Measurements from ENCODE around the gene LHPP. TPM values are rescaled to one million over a fixed set of nuclear protein-coding genes. Genes with fewer than 3 reads are reported as not detected.

The LHPP gene
- total RNA-seq, 1 donor from 2014 or later: 7.6 TPM

- TF ChIP-seq CTCF (IDR thresholded peaks at IDR 0.05; ENCODE audit: borderline replicate concordance): peak; percentile 54
- intact Hi-C loops (cut with micrococcal nuclease): no loop called here
- Histone ChIP-seq H3K36me3 (no peaks in the 10 kb centered on the region), H3K4me1 (peaks cover 25% of the 10 kb centered on the region), H3K4me3 (no peak overlapping the region), H3K27me3 (ENCODE audit: low read depth) (no peaks in the 10 kb centered on the region), H3K9me3 (replicated peaks) (no peaks in the 10 kb centered on the region), H3K27ac (replicated peaks) (peak overlapping the region; percentile 42)
- no peak for DNase-seq
Measured at GRCh38 chr10:124565565-124566221, 104.1 kb downstream of the LHPP start.

- H3K4me1 ChIP-seq: peaks cover 19% of the 10 kb centered on the region
- no peaks in the 10 kb centered on the region for H3K27me3 ChIP-seq (ENCODE audit: low read depth)
- H3K36me3 ChIP-seq: no peaks in the 10 kb centered on the region
- H3K9me3 ChIP-seq (replicated peaks): no peaks in the 10 kb centered on the region
- H3K4me3 ChIP-seq: no peak overlapping the region
- TF ChIP-seq CTCF (IDR thresholded peaks at IDR 0.05; ENCODE audit: borderline replicate concordance): no peak
- no peak overlapping the region for H3K27ac ChIP-seq (replicated peaks)
- intact Hi-C loops (cut with micrococcal nuclease): no loop called here
- DNase-seq: no peak
Measured at GRCh38 chr10:124566222-124566888, 104.7 kb downstream of the LHPP start.

- no peak for TF ChIP-seq CTCF (IDR thresholded peaks at IDR 0.05; ENCODE audit: borderline replicate concordance)
- no peak overlapping the region for H3K27ac ChIP-seq (replicated peaks)
- no peaks in the 10 kb centered on the region for H3K27me3 ChIP-seq (ENCODE audit: low read depth)
- H3K9me3 ChIP-seq (replicated peaks): no peaks in the 10 kb centered on the region
- no peak for DNase-seq
- intact Hi-C loops (cut with micrococcal nuclease): no loop called here
- no peak overlapping the region for H3K4me3 ChIP-seq
- H3K4me1 ChIP-seq: peaks cover 15% of the 10 kb centered on the region
- no peaks in the 10 kb centered on the region for H3K36me3 ChIP-seq
Measured at GRCh38 chr10:124566981-124567835, 105.6 kb downstream of the LHPP start.

GRCh38 chr10:124568339-124568738 lies 106.7 kb downstream of the LHPP start:
- no peak for TF ChIP-seq CTCF (IDR thresholded peaks at IDR 0.05; ENCODE audit: borderline replicate concordance)
- Histone ChIP-seq H3K9me3 (replicated peaks) (no peaks in the 10 kb centered on the region), H3K36me3 (no peaks in the 10 kb centered on the region), H3K4me1 (peaks cover 15% of the 10 kb centered on the region), H3K27me3 (ENCODE audit: low read depth) (no peaks in the 10 kb centered on the region), H3K27ac (replicated peaks) (no peak overlapping the region), H3K4me3 (no peak overlapping the region)
- intact Hi-C loops (cut with micrococcal nuclease): no loop called here
- no peak for DNase-seq

GRCh38 chr10:124568848-124569622 lies 107.4 kb downstream of the LHPP start:
- Histone ChIP-seq H3K9me3 (replicated peaks) (no peaks in the 10 kb centered on the region), H3K4me3 (no peak overlapping the region), H3K27me3 (ENCODE audit: low read depth) (no peaks in the 10 kb centered on the region), H3K4me1 (peaks cover 15% of the 10 kb centered on the region), H3K36me3 (no peaks in the 10 kb centered on the region), H3K27ac (replicated peaks) (no peak overlapping the region)
- no peak for DNase-seq
- TF ChIP-seq CTCF (IDR thresholded peaks at IDR 0.05; ENCODE audit: borderline replicate concordance): no peak
- intact Hi-C loops (cut with micrococcal nuclease): no loop called here
